ENCODE measurements around the gene TESK2. TPM values are rescaled to one million over a fixed set of nuclear protein-coding genes. Genes with fewer than 3 reads are reported as not detected.

TESK2 gene
- total and polyA plus RNA-seq, 2 of the 13 experiments (the other 11 are each of a cell fraction or from before 2014, with no cell fraction given) = 5.5 to 9.6 TPM

- TF ChIP-seq AHDC1 (CRISPR knock-in tag; IDR thresholded peaks at IDR 0.05; ENCODE audit: borderline replicate concordance) (no peak), TP53 (CRISPR knock-in tag; conservative IDR thresholded peaks at IDR 0.05) (no peak)
Observed at GRCh38 chr1:45337630-45338325, 153.2 kb downstream of the TESK2 start (continued).

- Histone ChIP-seq H4K20me1 (ENCODE audit: insufficient read depth, low read length) (no peaks in the 10 kb centered on the region), H3K27ac (ENCODE audit: extremely low read length, insufficient read depth, low read length) (peak overlapping the region; percentile 91), H3K79me2 (ENCODE audit: insufficient read depth, low read length) (peaks cover 15% of the 10 kb centered on the region), H3K9ac (ENCODE audit: insufficient read depth, low read depth, low read length) (peak overlapping the region; percentile 65), H3K4me2 (ENCODE audit: low read depth, low read length) (peak overlapping the region; percentile 30), H3K4me3 (replicated peaks in 1 of 3; ENCODE audit: insufficient read depth in 1 of 3, low read depth in 2 of 3, low read length in 3 of 3) (peak overlapping the region in 1 of 3 experiments; percentile 29; a peak in 1 of 6 replicates), H3K27me3 (ENCODE audit: control insufficient read depth in 1 of 2, insufficient read depth in 2 of 2, low read length in 2 of 2) (no peaks in the 10 kb centered on the region; a peak in 1 of 5 replicates), H3K4me1 (ENCODE audit: insufficient read depth, low read length) (peaks cover 55% of the 10 kb centered on the region), H3K36me3 (replicated peaks in 1 of 2; ENCODE audit: control insufficient read depth in 1 of 2, insufficient read depth in 2 of 2, low read length in 2 of 2) (peaks cover 2 to 15% of the 10 kb centered on the region in 2 experiments; a peak in 4 of 5 replicates), H3K9me3 (ENCODE audit: low read length) (no peaks in the 10 kb centered on the region), H2AFZ (ENCODE audit: low read length) (no peak overlapping the region)
- ChIA-PET POLR2A (interaction anchor here (0.7 to 8.4 kb wide), 10 partner anchors 9 to 536 kb away, joined by 3 to 159 read pairs (median 4); partner anchors contain the start of genes BTBD19, HECTD3, MMACHC and PLK3), CTCF (ENCODE audit: low intra/inter-chr PET ratio, low total read pairs) (no interaction called here)
- BruUV-seq (replicated peaks) = no TSS peak
- peak; percentile 95 for FAIRE-seq
- WGBS (ENCODE audit: low lambda C conversion rate) = 8% methylated on average over 4 of the region's 4 CpGs
- peak; percentile 45 for ATAC-seq
- intact Hi-C loops (cut with micrococcal nuclease; ENCODE audit: unreplicated experiment) (no loop called here), in situ Hi-C loops (cut with HindIII; ENCODE audit: extremely low pct_ligation_motif_present, low pct_unique_long_range_greater_than_20kb) (no loop called here)
- DNase-seq (ENCODE audit: low spot score) = peak; percentile 96
- TF ChIP-seq ZSCAN29 (CRISPR knock-in tag; conservative IDR thresholded peaks at IDR 0.05) (peak; percentile 55; the same call in 1 of the 2 replicates), CEBPB (IDR thresholded peaks at IDR 0.05; ENCODE audit: borderline replicate concordance, low read depth, low read length) (0 out of 2 replicates have a peak, but pooled peaks have one; percentile 21), NONO (IDR thresholded peaks at IDR 0.05) (no peak), NONO (CRISPR knock-in tag; conservative IDR thresholded peaks at IDR 0.05) (no peak), ZNF276 (CRISPR knock-in tag; IDR thresholded peaks at IDR 0.05; ENCODE audit: low read depth) (no peak), SNRNP70 (IDR thresholded peaks at IDR 0.05; ENCODE audit: low read depth, low read length) (no peak), THRA (CRISPR knock-in tag; IDR thresholded peaks at IDR 0.05; ENCODE audit: borderline replicate concordance) (peak; percentile 51; the same call in 1 of the 2 replicates)
Observed at GRCh38 chr1:45335855-45336324, 155.1 kb downstream of the TESK2 start.
